Aorta (tissue), 5 donors: ENCODE measurements around the gene NTRK3. TPM values are rescaled to one million over a fixed set of nuclear protein-coding genes. Genes with fewer than 3 reads are reported as not detected.

ENCODE experiments used
- ATAC-seq: fragments of 200-7000 bp; cut with Tn5 transposase; one replicate; pipeline ENCODE4 v1.9.1; 2022; ENCODE audit warnings: moderate library complexity; ENCODE audit not compliant: low FRiP score
- DNase-seq, 2 donors: peaks; one replicate each; pipeline ENCODE4 v3.0.0-alpha.2; 2020
- H3K27ac ChIP-seq, 2 donors: one replicate each; pipeline ENCODE4 v1.5.1; 2013; ENCODE audit warnings: low read length in 2 of 2, mild to moderate bottlenecking in 2 of 2, moderate library complexity in 2 of 2, control low read depth in 1 of 2, inconsistent platforms in 1 of 2, low read depth in 1 of 2
- H3K27me3 ChIP-seq, 2 donors: one replicate each; pipeline ENCODE4 v1.6.1; 2013; ENCODE audit warnings: control low read depth in 1 of 2, low read length in 1 of 2, mild to moderate bottlenecking in 1 of 2, moderate library complexity in 1 of 2; ENCODE audit not compliant: insufficient read depth in 2 of 2, control insufficient read depth in 1 of 2
- H3K36me3 ChIP-seq, 2 donors: one replicate each; pipeline ENCODE4 v1.6.1; 2013; ENCODE audit warnings: control low read depth in 1 of 2, low read length in 1 of 2, mild to moderate bottlenecking in 1 of 2; ENCODE audit not compliant: insufficient read depth in 2 of 2, control insufficient read depth in 1 of 2
- H3K4me1 ChIP-seq, 2 donors: one replicate each; pipeline ENCODE4 v1.6.1; 2013; ENCODE audit warnings: low read length in 2 of 2, control low read depth in 1 of 2, mild to moderate bottlenecking in 1 of 2, moderate library complexity in 1 of 2; ENCODE audit not compliant: insufficient read depth in 2 of 2, control insufficient read depth in 1 of 2
- H3K4me3 ChIP-seq, 2 donors: one replicate each; pipeline ENCODE4 v1.5.1; 2013; ENCODE audit warnings: low read length in 2 of 2, control low read depth in 1 of 2, mild to moderate bottlenecking in 1 of 2
- H3K9me3 ChIP-seq: one replicate; pipeline ENCODE4 v1.6.1; 2013; ENCODE audit warnings: mild to moderate bottlenecking, low read length; ENCODE audit not compliant: control insufficient read depth
- WGBS, 2 donors: extraction: QIAGEN DNeasy Blood & Tissue Kit; methylation state at CpG; one replicate each; pipeline ENCODE4 v1.1.7; 2013; 5-methylcytosine and 5-hydroxymethylcytosine counted together
- intact Hi-C, 2 donors: fragments of 100-400 bp; cut with DNase I; formaldehyde crosslinking; loops; one replicate each; pipeline versions ENCODE4 v1.14.2 to v1.15.0; 2022
- polyA plus RNA-seq, 2 donors: library from polyadenylated mRNA; stranded (reverse); fragments of 200-250 nt; gene quantifications; one replicate each; pipeline ENCODE4 v1.2.3, GENCODE V29; 2013
- total RNA-seq, 2 donors: library from RNA; stranded (reverse); fragmentation: NEBNext Ultra II Directional; extraction: Animal tissue kit (Norgen Biotek cat#: 25700); gene quantifications; one replicate each; pipeline ENCODE4 v1.2.1, GENCODE V29; 2021
- donor health status: healthy with polysubstance abuse.
- donor health status: Bipolar disorder and iron deficiency.
- donor health status: DM: no; HTN: no; CAD: no.
- donor health status: DM: no; HTN: no; CAD: no.
- donor health status: DM: yes; HTN: yes; CAD: no.

The NTRK3 gene
- total and polyA plus RNA-seq, 4 donors, result 8.9 to 84.0 (median 79.6) TPM

GRCh38 chr15:88288206-88288605 lies 31.7 kb upstream of the NTRK3 start:
- Histone ChIP-seq H3K9me3 (no peaks in the 10 kb centered on the region), H3K27ac (no peak overlapping the region), H3K36me3 (no peaks in the 10 kb centered on the region), H3K4me1 (no peaks in the 10 kb centered on the region), H3K4me3 (no peak overlapping the region), H3K27me3 (no peaks in the 10 kb centered on the region)
- WGBS, 2 donors, result 86 to 87% methylated on average over 10 of the region's 10 CpGs
- ATAC-seq (no peak), DNase-seq (no peak)
- intact Hi-C loops, result no loop called here

GRCh38 chr15:88284318-88284998 lies 27.9 kb upstream of the NTRK3 start:
- Histone ChIP-seq H3K36me3 (no peaks in the 10 kb centered on the region), H3K4me1 (no peaks in the 10 kb centered on the region), H3K27me3 (no peaks in the 10 kb centered on the region), H3K4me3 (no peak overlapping the region), H3K9me3 (peaks cover 2% of the 10 kb centered on the region), H3K27ac (no peak overlapping the region)
- DNase-seq (no peak), ATAC-seq (peak; percentile 23)
- 9 to 11% methylated on average over 14 to 15 of the region's 15 CpGs for WGBS, 2 donors
- intact Hi-C loops, result no loop called here

- no peak overlapping the region for H3K4me3 ChIP-seq
- peaks cover 2% of the 10 kb centered on the region for H3K9me3 ChIP-seq
- H3K4me1 ChIP-seq, result no peaks in the 10 kb centered on the region
- no peak overlapping the region for H3K27ac ChIP-seq
- H3K36me3 ChIP-seq, result no peaks in the 10 kb centered on the region
- 33 to 34% methylated on average over 5 of the region's 5 CpGs for WGBS, 2 donors
- intact Hi-C loops, result no loop called here
- no peaks in the 10 kb centered on the region for H3K27me3 ChIP-seq
- ATAC-seq (no peak), DNase-seq (no peak)
Measured at GRCh38 chr15:88282614-88283013, 26.1 kb upstream of the NTRK3 start.

GRCh38 chr15:88276821-88277410 lies 20.4 kb upstream of the NTRK3 start:
- Histone ChIP-seq H3K4me1 (no peaks in the 10 kb centered on the region), H3K27ac (no peak overlapping the region), H3K9me3 (peaks cover 2% of the 10 kb centered on the region), H3K27me3 (no peaks in the 10 kb centered on the region), H3K4me3 (no peak overlapping the region), H3K36me3 (no peaks in the 10 kb centered on the region)
- DNase-seq (no peak), ATAC-seq (no peak)
- intact Hi-C loops, result loop anchor here (10.0 kb wide), 2 partner anchors 1242 to 1362 kb away; no protein-coding TSS in a partner anchor
- WGBS, 2 donors, result 58 to 65% methylated on average over 16 of the region's 16 CpGs

- Histone ChIP-seq H3K9me3 (peaks cover 2% of the 10 kb centered on the region), H3K27ac (no peak overlapping the region), H3K4me1 (no peaks in the 10 kb centered on the region), H3K36me3 (no peaks in the 10 kb centered on the region), H3K27me3 (no peaks in the 10 kb centered on the region), H3K4me3 (no peak overlapping the region)
- intact Hi-C loops, result loop anchor here (10.0 kb wide), 2 partner anchors 1241 to 1361 kb away; no protein-coding TSS in a partner anchor
- ATAC-seq (no peak), DNase-seq (no peak)
- WGBS, 2 donors, result 67 to 70% methylated on average over 10 of the region's 10 CpGs
Measured at GRCh38 chr15:88275804-88276203, 19.3 kb upstream of the NTRK3 start.

- intact Hi-C loops, result loop anchor here (5.0 to 10.0 kb wide), 3 partner anchors 603 to 1360 kb away; no protein-coding TSS in a partner anchor
- Histone ChIP-seq H3K36me3 (no peaks in the 10 kb centered on the region), H3K27ac (no peak overlapping the region), H3K4me1 (no peaks in the 10 kb centered on the region), H3K27me3 (no peaks in the 10 kb centered on the region), H3K4me3 (no peak overlapping the region), H3K9me3 (peaks cover 2% of the 10 kb centered on the region)
- peak; percentile 65 to 90 for DNase-seq
- peak; percentile 83 for ATAC-seq
- WGBS, 2 donors, result 35 to 40% methylated on average over 11 of the region's 11 CpGs
Measured at GRCh38 chr15:88274553-88275460, 18.3 kb upstream of the NTRK3 start.

- no peak for ATAC-seq
- Histone ChIP-seq H3K27ac (no peak overlapping the region), H3K9me3 (no peaks in the 10 kb centered on the region), H3K4me1 (no peaks in the 10 kb centered on the region), H3K27me3 (no peaks in the 10 kb centered on the region), H3K4me3 (no peak overlapping the region), H3K36me3 (no peaks in the 10 kb centered on the region)
- DNase-seq, result no peak
- 91 to 93% methylated on average over 2 of the region's 2 CpGs for WGBS, 2 donors
- intact Hi-C loops, result loop anchor here (5.0 to 10.0 kb wide), 3 partner anchors 600 to 1358 kb away; no protein-coding TSS in a partner anchor
Measured at GRCh38 chr15:88272421-88272820, 15.9 kb upstream of the NTRK3 start.

GRCh38 chr15:88269356-88270062 lies 13.0 kb upstream of the NTRK3 start:
- no peaks in the 10 kb centered on the region for H3K4me1 ChIP-seq
- 66 to 67% methylated on average over 4 of the region's 4 CpGs for WGBS, 2 donors
- DNase-seq, result no peak
- ATAC-seq, result no peak
- H3K9me3 ChIP-seq, result no peaks in the 10 kb centered on the region
- H3K36me3 ChIP-seq, result no peaks in the 10 kb centered on the region
- intact Hi-C loops, result loop anchor here (5.0 to 10.0 kb wide), 3 partner anchors 597 to 1355 kb away; no protein-coding TSS in a partner anchor
- H3K27me3 ChIP-seq, result no peaks in the 10 kb centered on the region
- no peak overlapping the region for H3K27ac ChIP-seq
- no peak overlapping the region for H3K4me3 ChIP-seq
